Breast epithelium (tissue), 4 donors: ENCODE measurements around the gene ALKBH3. TPM values are rescaled to one million over a fixed set of nuclear protein-coding genes. Genes with fewer than 3 reads are reported as not detected.

Source experiments
- DNase-seq, 2 donors: peaks; one replicate each; pipeline ENCODE4 v3.0.0-alpha.2; 2019; ENCODE audit warnings: low spot score in 2 of 2
- H3K27ac ChIP-seq, 2 donors: fragments of 200-600 bp; sonication (generic) in 1 of 2; one replicate each; pipeline ENCODE4 v1.5.1; 2016 to 2019; ENCODE audit warnings: mild to moderate bottlenecking in 1 of 2
- H3K27me3 ChIP-seq, 2 donors: fragments of 200-600 bp; sonication (generic) in 1 of 2; one replicate each; pipeline versions ENCODE4 v1.5.1 to v1.6.0; 2017 to 2019; ENCODE audit warnings: control low read depth in 1 of 2, mild to moderate bottlenecking in 1 of 2
- H3K36me3 ChIP-seq: fragments of 200-600 bp; one replicate; pipeline ENCODE4 v1.5.1; 2019
- H3K4me1 ChIP-seq, 2 donors: fragments of 200-600 bp; sonication (generic); one replicate each; pipeline ENCODE4 v1.5.1; 2016 to 2019; ENCODE audit warnings: control low read depth in 1 of 2
- H3K4me3 ChIP-seq, 3 donors: fragments of 200-600 bp; sonication (generic); 1 replicate in 2 of 3; 2 replicates in 1 of 3; pipeline ENCODE4 v1.5.1; 2016 to 2019; ENCODE audit warnings: mild to moderate bottlenecking in 3 of 3, moderate library complexity in 2 of 3
- H3K9me3 ChIP-seq, 2 donors: fragments of 200-600 bp; sonication (generic) in 1 of 2; one replicate each; pipeline ENCODE4 v1.5.1; 2016 to 2019; ENCODE audit warnings: control low read depth in 1 of 2
- POLR2A ChIP-seq: fragments of 450-650 bp; IDR thresholded peaks from one replicate; pipeline ENCODE4 v1.6.1; 2016; ENCODE audit warnings: antibody characterized with exemption, mild to moderate bottlenecking, moderate library complexity
- POLR2AphosphoS5 ChIP-seq, 3 donors: sonication (generic); formaldehyde crosslinking; IDR thresholded peaks; one replicate each; pipeline ENCODE4 v1.6.1; 2017; ENCODE audit warnings: antibody characterized with exemption in 3 of 3
- intact Hi-C: fragments of 100-400 bp; cut with DNase I; formaldehyde crosslinking; loops from one replicate; pipeline ENCODE4 v1.15.1; 2023; ENCODE audit warnings: low total_unique reads
- total RNA-seq, 3 donors: library from RNA; depleted of rRNA; stranded (reverse); fragments of >200 nt; gene quantifications; one replicate each; pipeline ENCODE4 v1.1.0, GENCODE V29; 2016
- TF ChIP-seq, protein P1 (sequence below), 3 donors: fragments of 450-650 bp; IDR thresholded peaks; one replicate each; pipeline ENCODE4 v1.5.1; 2016 to 2017; ENCODE audit warnings: antibody characterized with exemption in 3 of 3, mild to moderate bottlenecking in 3 of 3, moderate library complexity in 3 of 3

Gene ALKBH3
- total RNA-seq, 3 donors from 2014 or later, result 29.0 to 40.7 (median 33.1) TPM

DNA sequence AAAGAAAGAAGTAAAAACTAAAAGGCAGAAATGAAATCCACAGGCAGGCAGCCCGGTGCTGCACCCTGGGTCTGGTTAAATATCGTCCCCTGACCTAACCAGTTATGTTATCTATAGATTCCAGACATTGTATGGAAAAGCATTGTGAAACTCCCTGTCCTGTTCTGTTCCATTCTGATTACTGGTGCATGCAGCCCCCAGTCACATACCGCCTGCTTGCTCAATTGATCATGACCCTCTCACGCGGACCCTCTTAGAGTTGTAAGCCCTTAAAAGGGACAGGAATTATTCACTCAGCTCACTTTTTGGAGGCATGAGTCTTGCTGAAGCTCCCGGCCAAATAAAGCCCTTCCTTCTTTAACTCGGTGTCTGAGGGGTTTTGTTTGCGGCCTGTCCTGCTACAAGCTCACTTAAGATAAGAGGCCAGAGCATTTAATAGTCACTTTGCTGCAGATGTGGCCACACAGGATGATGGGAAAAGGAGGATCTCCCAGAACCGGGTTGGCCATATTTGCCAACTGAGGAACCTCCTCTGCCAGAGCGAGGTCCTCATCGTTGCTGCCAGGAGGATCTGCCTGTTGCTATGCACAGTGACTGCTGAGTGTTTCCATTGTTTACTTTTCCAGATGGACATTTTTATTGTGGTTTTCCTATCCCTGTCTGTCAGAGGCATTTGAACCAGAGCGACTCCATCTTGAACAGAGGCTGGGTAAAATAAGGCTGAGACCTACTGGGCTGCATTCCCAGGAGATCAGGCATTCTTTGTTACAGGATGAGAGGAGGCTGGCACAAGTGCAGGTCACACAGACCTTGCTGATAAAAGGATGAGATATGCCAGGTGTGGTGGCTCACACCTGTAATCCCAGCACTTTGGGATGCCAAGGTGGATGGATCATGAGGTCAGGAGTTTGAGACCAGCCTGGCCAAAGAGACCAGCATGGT, 72.0 kb downstream of the ALKBH3 start:
- TF ChIP-seq POLR2A, result no peak
- TF ChIP-seq, protein P1, sequence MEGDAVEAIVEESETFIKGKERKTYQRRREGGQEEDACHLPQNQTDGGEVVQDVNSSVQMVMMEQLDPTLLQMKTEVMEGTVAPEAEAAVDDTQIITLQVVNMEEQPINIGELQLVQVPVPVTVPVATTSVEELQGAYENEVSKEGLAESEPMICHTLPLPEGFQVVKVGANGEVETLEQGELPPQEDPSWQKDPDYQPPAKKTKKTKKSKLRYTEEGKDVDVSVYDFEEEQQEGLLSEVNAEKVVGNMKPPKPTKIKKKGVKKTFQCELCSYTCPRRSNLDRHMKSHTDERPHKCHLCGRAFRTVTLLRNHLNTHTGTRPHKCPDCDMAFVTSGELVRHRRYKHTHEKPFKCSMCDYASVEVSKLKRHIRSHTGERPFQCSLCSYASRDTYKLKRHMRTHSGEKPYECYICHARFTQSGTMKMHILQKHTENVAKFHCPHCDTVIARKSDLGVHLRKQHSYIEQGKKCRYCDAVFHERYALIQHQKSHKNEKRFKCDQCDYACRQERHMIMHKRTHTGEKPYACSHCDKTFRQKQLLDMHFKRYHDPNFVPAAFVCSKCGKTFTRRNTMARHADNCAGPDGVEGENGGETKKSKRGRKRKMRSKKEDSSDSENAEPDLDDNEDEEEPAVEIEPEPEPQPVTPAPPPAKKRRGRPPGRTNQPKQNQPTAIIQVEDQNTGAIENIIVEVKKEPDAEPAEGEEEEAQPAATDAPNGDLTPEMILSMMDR (IDR thresholded peaks at IDR 0.05), result no peak
- no peak for TF ChIP-seq POLR2AphosphoS5 (IDR thresholded peaks at IDR 0.05)
- Histone ChIP-seq H3K36me3 (no peaks in the 10 kb centered on the region), H3K27me3 (peaks cover 0 to 13% of the 10 kb centered on the region in 2 donors), H3K9me3 (no peaks in the 10 kb centered on the region), H3K4me3 (no peak overlapping the region), H3K27ac (no peak overlapping the region), H3K4me1 (no peaks in the 10 kb centered on the region)
- intact Hi-C loops, result no loop called here
- DNase-seq, result no peak

DNA sequence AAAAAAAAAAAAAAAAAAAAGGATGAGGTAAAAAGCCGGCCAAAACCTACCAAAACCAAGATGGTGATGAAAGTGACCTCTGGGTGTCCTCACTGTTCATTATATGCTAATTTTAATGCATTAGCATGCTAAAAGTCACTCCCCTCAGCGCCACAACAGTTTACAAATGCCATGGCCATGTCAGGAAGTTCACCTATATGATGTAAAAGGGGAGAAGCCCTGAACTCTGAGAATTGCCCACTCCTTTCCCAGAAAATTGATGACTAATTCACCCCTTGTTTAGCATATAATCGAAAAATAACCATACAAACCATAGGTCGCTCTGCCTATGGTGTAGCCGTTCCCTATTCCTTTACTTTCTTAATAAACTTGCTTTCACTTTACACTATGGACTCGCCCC, 72.9 kb downstream of the ALKBH3 start:
- Histone ChIP-seq H3K27me3 (peaks cover 0 to 6% of the 10 kb centered on the region in 2 donors), H3K4me1 (no peaks in the 10 kb centered on the region), H3K4me3 (no peak overlapping the region), H3K36me3 (no peaks in the 10 kb centered on the region), H3K9me3 (peaks cover 0 to 2% of the 10 kb centered on the region in 2 donors), H3K27ac (no peak overlapping the region)
- DNase-seq, result no peak
- no peak for TF ChIP-seq POLR2A
- no peak for TF ChIP-seq POLR2AphosphoS5 (IDR thresholded peaks at IDR 0.05)
- TF ChIP-seq, protein P1 (IDR thresholded peaks at IDR 0.05), result no peak
- intact Hi-C loops, result no loop called here

DNA sequence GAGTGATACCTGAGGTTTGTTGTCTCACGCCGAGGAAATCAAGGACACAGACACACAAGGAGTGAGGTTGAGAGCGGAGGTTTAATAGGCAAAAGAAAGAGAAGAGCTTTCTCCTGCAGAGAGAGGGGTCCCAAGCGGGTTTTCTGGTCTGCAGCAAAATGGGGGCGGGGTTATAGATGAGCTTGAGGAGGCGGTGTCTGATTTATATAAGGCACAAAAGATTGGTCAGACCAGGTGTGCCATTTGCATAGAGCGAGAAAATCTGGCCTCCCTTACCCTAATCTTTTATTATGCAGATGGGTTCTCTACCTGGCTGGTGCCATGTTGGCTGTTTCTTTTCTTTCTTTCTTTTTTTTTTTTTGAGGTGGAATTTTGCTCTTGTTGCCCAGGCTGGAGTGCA, 73.6 kb downstream of the ALKBH3 start:
- peaks cover 0 to 3% of the 10 kb centered on the region in 2 donors for H3K27me3 ChIP-seq
- no peak overlapping the region for H3K27ac ChIP-seq
- H3K36me3 ChIP-seq, result no peaks in the 10 kb centered on the region
- intact Hi-C loops, result no loop called here
- no peak for DNase-seq
- TF ChIP-seq, protein P1 (IDR thresholded peaks at IDR 0.05), result no peak
- no peak for TF ChIP-seq POLR2A
- TF ChIP-seq POLR2AphosphoS5 (IDR thresholded peaks at IDR 0.05), result no peak
- no peaks in the 10 kb centered on the region for H3K4me1 ChIP-seq
- H3K4me3 ChIP-seq, result no peak overlapping the region
- H3K9me3 ChIP-seq, result peaks cover 0 to 5% of the 10 kb centered on the region in 2 donors

DNA sequence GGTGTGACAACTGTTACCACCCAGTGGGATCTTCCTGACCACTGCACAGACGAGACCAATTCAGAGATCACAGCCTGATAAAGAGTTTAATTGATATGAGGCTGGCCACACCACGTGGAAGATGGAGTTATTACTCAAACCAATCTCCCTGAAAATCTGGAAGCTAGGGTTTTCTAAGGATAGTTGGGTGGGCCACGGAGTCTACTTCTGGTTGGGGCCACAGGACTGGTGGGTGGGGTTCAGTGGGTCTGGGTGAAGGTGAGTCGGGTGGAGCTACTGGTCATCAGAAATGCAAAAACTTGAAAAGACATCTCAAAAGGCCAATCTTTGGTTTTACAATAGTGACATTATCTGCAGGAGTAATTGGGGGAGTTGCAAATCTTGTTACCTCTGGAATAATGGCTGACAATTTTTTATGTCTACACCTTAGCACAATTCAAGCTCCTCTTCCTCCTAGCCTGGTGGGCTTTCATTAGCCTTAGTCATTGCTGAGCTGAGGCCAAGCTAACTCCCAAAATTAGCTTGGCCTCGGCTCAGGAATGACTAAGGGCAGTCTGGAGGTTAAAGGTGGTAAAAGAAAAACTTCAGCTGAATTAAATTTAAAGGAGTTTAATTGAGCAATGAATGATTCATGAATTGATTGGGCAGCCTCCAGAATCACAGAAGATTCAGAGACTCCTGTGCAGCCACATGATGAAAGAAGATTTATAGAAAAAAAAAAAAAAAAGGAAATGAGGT, 74.9 kb downstream of the ALKBH3 start:
- TF ChIP-seq POLR2AphosphoS5 (IDR thresholded peaks at IDR 0.05) (no peak), POLR2A (no peak)
- TF ChIP-seq, protein P1 (IDR thresholded peaks at IDR 0.05), result no peak
- Histone ChIP-seq H3K9me3 (peaks cover 0 to 5% of the 10 kb centered on the region in 2 donors), H3K36me3 (no peaks in the 10 kb centered on the region), H3K27ac (no peak overlapping the region), H3K27me3 (peaks cover 0 to 3% of the 10 kb centered on the region in 2 donors), H3K4me3 (no peak overlapping the region), H3K4me1 (no peaks in the 10 kb centered on the region)
- DNase-seq, result no peak
- intact Hi-C loops, result no loop called here

DNA sequence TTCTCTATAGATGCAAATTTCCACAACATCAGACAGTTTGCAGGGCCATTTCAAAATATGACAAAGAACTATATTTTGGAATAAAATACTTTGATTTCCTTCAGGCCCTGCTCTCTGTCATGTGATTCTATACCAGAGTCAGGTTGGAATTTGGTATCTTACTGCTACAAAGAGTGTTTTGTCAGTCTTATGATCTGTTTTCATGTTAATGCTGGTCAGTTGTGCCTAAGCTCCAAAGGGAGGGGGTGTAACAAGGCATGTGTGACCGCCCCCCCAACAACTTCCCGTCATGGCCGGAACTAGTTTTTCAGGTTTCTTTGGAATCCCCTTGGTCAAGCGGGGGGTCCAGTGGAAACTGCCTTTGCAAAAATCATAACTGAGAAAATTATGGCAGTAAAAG, 76.9 kb downstream of the ALKBH3 start:
- no peak overlapping the region for H3K27ac ChIP-seq
- TF ChIP-seq, protein P1 (IDR thresholded peaks at IDR 0.05), result no peak
- TF ChIP-seq POLR2AphosphoS5 (IDR thresholded peaks at IDR 0.05) (no peak), POLR2A (no peak)
- H3K4me3 ChIP-seq, result no peak overlapping the region
- H3K36me3 ChIP-seq, result no peaks in the 10 kb centered on the region
- H3K9me3 ChIP-seq, result peaks cover 0 to 5% of the 10 kb centered on the region in 2 donors
- intact Hi-C loops, result no loop called here
- H3K27me3 ChIP-seq, result peaks cover 0 to 3% of the 10 kb centered on the region in 2 donors
- H3K4me1 ChIP-seq, result no peaks in the 10 kb centered on the region
- DNase-seq, result no peak
